HEK293 (cell line): ENCODE results near the gene DEAF1.

ENCODE experiments used
- CTCF ChIP-seq: fragments of 450-650 bp; formaldehyde crosslinking; IDR thresholded peaks from 2 replicates; pipeline ENCODE4 v1.5.1; 2016; ENCODE audit warnings: missing biosample characterization, missing genetic modification characterization
- ELK4 ChIP-seq: IDR thresholded peaks from 2 replicates; pipeline ENCODE4 v1.6.1; 2011; ENCODE audit warnings: mild to moderate bottlenecking, low read depth, low read length, borderline replicate concordance
- GLIS2 ChIP-seq: fragments of 450-650 bp; formaldehyde crosslinking; IDR thresholded peaks from 2 replicates; pipeline ENCODE4 v1.5.1; 2016; ENCODE audit warnings: missing biosample characterization, missing genetic modification characterization
- ZBTB8A ChIP-seq: fragments of 450-650 bp; formaldehyde crosslinking; IDR thresholded peaks from 2 replicates; pipeline ENCODE4 v1.5.1; 2016; ENCODE audit warnings: missing biosample characterization, missing genetic modification characterization
- ZEB2 ChIP-seq: fragments of 450-650 bp; formaldehyde crosslinking; IDR thresholded peaks from 2 replicates; pipeline ENCODE4 v1.5.1; 2016; ENCODE audit warnings: missing biosample characterization, missing genetic modification characterization
- ZNF2 ChIP-seq: fragments of 450-650 bp; formaldehyde crosslinking; IDR thresholded peaks from 2 replicates; pipeline ENCODE4 v1.5.1; 2016; ENCODE audit warnings: missing biosample characterization, missing genetic modification characterization
- ZNF335 ChIP-seq: fragments of 450-650 bp; formaldehyde crosslinking; conservative IDR thresholded peaks from 2 replicates; pipeline ENCODE4 v1.5.1; 2016; ENCODE audit warnings: missing biosample characterization, missing genetic modification characterization
- ZNF366 ChIP-seq: fragments of 450-650 bp; formaldehyde crosslinking; conservative IDR thresholded peaks from 2 replicates; pipeline ENCODE4 v1.5.1; 2016; ENCODE audit warnings: missing biosample characterization, missing genetic modification characterization
- ZNF423 ChIP-seq: fragments of 450-650 bp; formaldehyde crosslinking; IDR thresholded peaks from 2 replicates; pipeline ENCODE4 v1.5.1; 2016; ENCODE audit warnings: missing biosample characterization, missing genetic modification characterization
- ZNF488 ChIP-seq: fragments of 450-650 bp; formaldehyde crosslinking; IDR thresholded peaks from 2 replicates; pipeline ENCODE4 v1.5.1; 2016; ENCODE audit warnings: missing biosample characterization, missing genetic modification characterization
- ZNF580 ChIP-seq: fragments of 450-650 bp; formaldehyde crosslinking; IDR thresholded peaks from 2 replicates; pipeline ENCODE4 v1.5.1; 2016; ENCODE audit warnings: missing biosample characterization, missing genetic modification characterization
- ZSCAN18 ChIP-seq: fragments of 450-650 bp; formaldehyde crosslinking; IDR thresholded peaks from 2 replicates; pipeline ENCODE4 v1.5.1; 2016; ENCODE audit warnings: missing biosample characterization, missing genetic modification characterization

- TF ChIP-seq ZNF488 (tag by site-specific recombination) = no peak
- TF ChIP-seq ZNF335 (tag by site-specific recombination) = no peak
- TF ChIP-seq ZEB2 (tag by site-specific recombination) = no peak
- TF ChIP-seq CTCF = no peak
- no peak for TF ChIP-seq ZNF366 (tag by site-specific recombination)
- no peak for TF ChIP-seq ZBTB8A (tag by site-specific recombination)
- no peak for TF ChIP-seq ZNF423
- no peak for TF ChIP-seq ELK4
- no peak for TF ChIP-seq ZSCAN18
- TF ChIP-seq ZNF2 (tag by site-specific recombination) = no peak
- TF ChIP-seq GLIS2 (tag by site-specific recombination) = no peak
- no peak for TF ChIP-seq ZNF580
Measured at GRCh38 chr11:724778-725386, 29.9 kb upstream of the DEAF1 start.
